Upper lobe of right lung (tissue), 1 donor: Measurements from ENCODE around the gene REXO2. TPM values are rescaled to one million over a fixed set of nuclear protein-coding genes. Genes with fewer than 3 reads are reported as not detected.
A peak's percentile ranks its signal among the peaks of the same experiment; 100 is the strongest.

Source experiments
- ATAC-seq: fragments of 200-7000 bp; cut with Tn5 transposase; one replicate; pipeline ENCODE4 v1.9.1; 2020; ENCODE audit warnings: mild to moderate bottlenecking, moderate library complexity
- DNase-seq: peaks from one replicate; pipeline ENCODE4 v3.0.0-alpha.2; 2020
- H3K27ac ChIP-seq: fragments of 200-600 bp; one replicate; pipeline ENCODE4 v1.8.0; 2022
- H3K27me3 ChIP-seq: fragments of 200-600 bp; one replicate; pipeline ENCODE4 v1.8.0; 2022; ENCODE audit warnings: mild to moderate bottlenecking
- H3K36me3 ChIP-seq: fragments of 200-600 bp; one replicate; pipeline ENCODE4 v1.8.0; 2022
- H3K4me1 ChIP-seq: fragments of 200-600 bp; one replicate; pipeline ENCODE4 v1.8.0; 2022
- H3K4me3 ChIP-seq: fragments of 200-600 bp; one replicate; pipeline ENCODE4 v1.8.0; 2022; ENCODE audit warnings: mild to moderate bottlenecking
- H3K9me3 ChIP-seq: fragments of 200-600 bp; one replicate; pipeline ENCODE4 v1.8.0; 2022
- intact Hi-C: fragments of 100-400 bp; cut with DNase I; formaldehyde crosslinking; loops from one replicate; pipeline ENCODE4 v1.11.0; 2022
- long read RNA-seq: library from polyadenylated mRNA; unstranded; transcript quantifications from one replicate; pipeline ENCODE4 v2.0.0, GENCODE V29; 2021
- total RNA-seq: library from RNA; stranded (reverse); fragmentation: NEBNext Ultra II Directional; extraction: Animal tissue kit (Norgen Biotek cat#: 25700); gene quantifications from one replicate; pipeline ENCODE4 v1.2.1, GENCODE V29; 2021
- TF ChIP-seq, protein P1 (sequence below): fragments of 200-600 bp; IDR thresholded peaks from one replicate; pipeline ENCODE4 v1.8.0; 2022; ENCODE audit warnings: antibody characterized with exemption
- donor health status: DM: no; HTN: yes; CAD: no; lungs with severe emphysema.

REXO2 gene
- total RNA-seq = 78.4 TPM
- long read RNA-seq, transcript REXO2-220 (7 exons, 1,158 nt) = major isoform, 72 of 79 reads
- long read RNA-seq, partial matches to known transcripts = 1 of 79 reads
- long read RNA-seq, other reads (novel, unspliced or antisense) = 3 of 79 reads

DNA sequence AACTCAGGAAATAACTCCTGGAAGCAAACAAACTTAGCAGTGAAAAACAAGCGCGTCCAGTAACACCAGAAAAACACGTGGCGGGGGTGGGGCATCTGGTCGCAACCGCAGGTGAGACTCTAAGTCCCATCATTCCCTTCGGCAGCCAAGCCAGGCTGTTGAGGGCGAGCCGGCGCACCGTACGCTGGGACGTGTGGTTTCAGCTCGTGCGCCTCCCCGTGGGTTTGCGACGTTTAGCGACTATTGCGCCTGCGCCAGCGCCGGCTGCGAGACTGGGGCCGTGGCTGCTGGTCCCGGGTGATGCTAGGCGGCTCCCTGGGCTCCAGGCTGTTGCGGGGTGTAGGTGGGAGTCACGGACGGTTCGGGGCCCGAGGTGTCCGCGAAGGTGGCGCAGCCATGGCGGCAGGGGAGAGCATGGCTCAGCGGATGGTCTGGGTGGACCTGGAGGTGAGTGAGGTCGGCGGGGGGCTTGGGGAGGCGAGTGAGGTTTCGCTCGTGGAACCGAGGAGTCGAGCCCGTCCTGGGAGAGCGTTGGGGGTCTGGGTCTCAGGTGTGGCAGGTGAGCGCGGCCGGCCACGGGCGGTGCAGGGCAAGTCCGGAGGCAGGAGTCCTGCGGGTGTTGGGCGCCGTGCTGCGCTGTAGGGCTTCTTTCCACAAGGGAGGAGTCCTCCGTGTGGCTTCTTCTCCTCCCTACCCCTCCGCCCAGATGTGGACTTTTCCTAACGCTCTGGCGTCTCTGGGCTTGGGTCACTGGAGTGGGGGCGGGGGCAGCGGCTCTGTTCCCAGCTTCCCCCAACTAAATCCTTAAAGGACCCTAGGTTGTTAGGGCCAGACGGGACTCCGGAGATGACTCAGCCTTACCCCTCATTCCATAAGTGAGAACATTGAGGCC, at the start of gene REXO2:
Gene REXO2, plus strand, starts transcription at position 239 of the 892 bp plus-strand sequence. Its CDS starts 62 bp downstream, at position 301.
- Histone ChIP-seq H3K36me3 (peaks cover 5% of the 10 kb centered on the region), H3K4me3 (peak within 1 kb of the TSS; percentile 85), H3K27me3 (no peaks in the 10 kb centered on the region), H3K4me1 (peaks cover 18% of the 10 kb centered on the region), H3K9me3 (no peaks in the 10 kb centered on the region), H3K27ac (peak within 1 kb of the TSS; percentile 88)
- ATAC-seq (peak; percentile 99), DNase-seq (peak; percentile 98)
- intact Hi-C loops = no loop called here
- TF ChIP-seq, protein P1, sequence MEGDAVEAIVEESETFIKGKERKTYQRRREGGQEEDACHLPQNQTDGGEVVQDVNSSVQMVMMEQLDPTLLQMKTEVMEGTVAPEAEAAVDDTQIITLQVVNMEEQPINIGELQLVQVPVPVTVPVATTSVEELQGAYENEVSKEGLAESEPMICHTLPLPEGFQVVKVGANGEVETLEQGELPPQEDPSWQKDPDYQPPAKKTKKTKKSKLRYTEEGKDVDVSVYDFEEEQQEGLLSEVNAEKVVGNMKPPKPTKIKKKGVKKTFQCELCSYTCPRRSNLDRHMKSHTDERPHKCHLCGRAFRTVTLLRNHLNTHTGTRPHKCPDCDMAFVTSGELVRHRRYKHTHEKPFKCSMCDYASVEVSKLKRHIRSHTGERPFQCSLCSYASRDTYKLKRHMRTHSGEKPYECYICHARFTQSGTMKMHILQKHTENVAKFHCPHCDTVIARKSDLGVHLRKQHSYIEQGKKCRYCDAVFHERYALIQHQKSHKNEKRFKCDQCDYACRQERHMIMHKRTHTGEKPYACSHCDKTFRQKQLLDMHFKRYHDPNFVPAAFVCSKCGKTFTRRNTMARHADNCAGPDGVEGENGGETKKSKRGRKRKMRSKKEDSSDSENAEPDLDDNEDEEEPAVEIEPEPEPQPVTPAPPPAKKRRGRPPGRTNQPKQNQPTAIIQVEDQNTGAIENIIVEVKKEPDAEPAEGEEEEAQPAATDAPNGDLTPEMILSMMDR = peak; percentile 40

DNA sequence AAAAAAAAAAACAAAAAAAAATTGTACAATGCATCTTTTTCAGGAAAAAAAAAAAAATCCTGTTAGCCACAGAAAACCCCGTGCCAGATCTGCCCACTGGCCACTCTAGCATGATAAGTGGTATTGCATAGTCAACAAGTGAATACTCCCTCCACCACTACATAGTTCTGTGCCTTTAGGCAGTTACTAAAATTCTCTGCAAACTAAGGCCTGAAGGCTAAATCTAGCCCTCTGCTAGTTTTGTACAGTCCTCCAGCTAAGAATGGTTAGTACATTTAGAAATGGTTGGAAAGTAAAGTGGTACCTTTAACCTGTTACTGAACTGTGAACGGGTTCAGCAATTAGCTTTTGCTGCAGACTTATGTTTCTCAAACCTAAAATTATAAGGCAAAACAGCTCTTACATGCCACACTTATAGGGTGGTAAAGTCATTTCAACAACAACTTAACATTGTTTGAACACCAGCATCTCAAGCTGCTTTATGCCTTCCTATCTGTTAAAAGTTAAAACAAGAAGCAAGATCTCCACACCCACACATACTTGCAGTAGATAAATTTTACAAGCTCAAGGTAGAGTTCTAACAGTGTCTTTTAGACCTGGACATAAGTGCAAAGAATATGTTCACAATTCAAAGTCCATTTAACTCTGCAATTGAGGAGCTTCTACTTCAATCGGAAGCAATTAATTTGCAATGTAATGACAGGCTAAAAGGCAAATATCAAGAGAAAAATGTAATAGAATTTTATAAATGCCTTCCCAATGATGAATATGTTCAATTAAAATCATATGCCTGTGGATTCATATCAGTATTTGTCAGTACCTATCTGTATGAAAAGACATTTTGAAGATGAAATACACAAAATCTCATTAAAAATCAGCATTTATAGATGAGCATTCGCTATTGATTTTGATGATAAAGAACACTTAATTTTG, 46.3 kb upstream of the REXO2 start:
- no peaks in the 10 kb centered on the region for H3K27me3 ChIP-seq
- TF ChIP-seq, protein P1 = no peak
- peaks cover 10% of the 10 kb centered on the region for H3K4me1 ChIP-seq
- no peaks in the 10 kb centered on the region for H3K9me3 ChIP-seq
- no peaks in the 10 kb centered on the region for H3K36me3 ChIP-seq
- no peak overlapping the region for H3K27ac ChIP-seq
- intact Hi-C loops = no loop called here
- no peak for ATAC-seq
- no peak overlapping the region for H3K4me3 ChIP-seq
- no peak for DNase-seq

DNA sequence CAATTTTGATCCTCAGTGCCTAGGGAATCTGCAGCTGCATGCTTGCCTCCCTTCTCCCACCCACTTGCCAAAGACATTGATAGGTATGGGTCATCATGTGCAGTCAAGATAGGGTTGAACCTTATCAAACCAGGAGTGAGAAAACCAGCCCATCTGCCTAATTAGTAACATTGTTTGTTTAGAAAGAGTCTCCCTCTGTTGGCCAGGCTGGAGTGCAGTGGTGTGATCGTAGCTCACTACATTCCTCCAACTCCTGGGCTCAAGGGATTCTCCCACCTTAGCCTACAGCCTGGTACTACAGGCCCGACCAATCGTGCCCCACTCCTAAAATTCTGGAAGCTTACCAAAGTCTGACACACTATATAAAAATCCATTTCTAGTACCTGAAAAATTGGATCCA, 43.5 kb upstream of the REXO2 start:
- ATAC-seq (no peak), DNase-seq (no peak)
- intact Hi-C loops = no loop called here
- Histone ChIP-seq H3K4me1 (peaks cover 25% of the 10 kb centered on the region), H3K27me3 (no peaks in the 10 kb centered on the region), H3K36me3 (no peaks in the 10 kb centered on the region), H3K27ac (no peak overlapping the region), H3K4me3 (no peak overlapping the region), H3K9me3 (no peaks in the 10 kb centered on the region)
- TF ChIP-seq, protein P1 = peak; percentile 19

DNA sequence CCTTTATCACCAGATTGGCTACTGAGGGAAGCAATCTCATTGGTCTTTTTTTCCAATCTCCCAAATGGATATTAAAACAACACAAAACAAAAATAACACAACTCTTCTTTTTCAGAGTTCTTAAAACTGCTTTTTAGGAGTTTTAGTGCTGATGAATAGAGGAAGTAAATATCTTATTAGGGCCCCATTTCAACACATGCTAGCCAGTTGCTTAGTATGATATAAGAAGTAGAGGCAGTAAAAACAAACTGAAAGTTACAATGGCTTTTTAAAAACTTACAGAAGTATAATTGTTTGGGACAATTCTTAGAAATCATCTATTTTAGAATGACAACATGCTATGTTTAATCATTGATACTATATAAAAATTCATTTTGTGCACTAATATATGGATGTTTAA, 42.4 kb upstream of the REXO2 start:
- H3K27me3 ChIP-seq = no peaks in the 10 kb centered on the region
- TF ChIP-seq, protein P1 = no peak
- H3K4me3 ChIP-seq = no peak overlapping the region
- intact Hi-C loops = no loop called here
- H3K9me3 ChIP-seq = no peaks in the 10 kb centered on the region
- H3K36me3 ChIP-seq = no peaks in the 10 kb centered on the region
- ATAC-seq (no peak), DNase-seq (no peak)
- H3K27ac ChIP-seq = no peak overlapping the region
- H3K4me1 ChIP-seq = peaks cover 30% of the 10 kb centered on the region

DNA sequence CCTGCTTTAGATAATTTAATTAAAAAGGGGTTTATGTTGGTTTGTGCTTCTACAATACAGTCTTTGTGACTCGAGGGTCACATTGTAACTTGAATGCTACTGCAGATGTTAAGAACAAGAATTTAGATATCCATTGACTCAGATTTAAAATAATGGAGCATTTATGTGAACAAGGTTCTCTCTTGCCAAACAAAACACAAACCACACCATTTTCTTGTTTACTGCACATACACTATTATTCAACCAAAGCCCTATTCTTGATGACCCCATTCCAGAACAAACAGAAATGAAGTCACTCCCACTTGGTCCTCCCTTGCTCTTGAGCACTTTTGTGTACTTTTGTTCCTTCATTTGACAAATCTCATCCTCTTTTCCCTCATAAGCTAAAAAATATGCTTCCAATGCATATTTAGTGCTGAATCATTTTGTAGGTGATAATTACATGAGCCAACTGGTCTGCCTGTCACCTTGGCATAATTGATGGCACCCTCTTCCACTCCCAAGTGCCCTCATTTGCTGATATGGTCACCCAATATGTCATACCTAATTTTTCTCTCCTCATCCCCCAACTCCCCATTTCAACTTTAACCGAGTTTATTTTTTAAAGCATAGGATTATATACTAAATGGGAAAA, 41.8 kb upstream of the REXO2 start:
- DNase-seq = no peak
- intact Hi-C loops = no loop called here
- no peaks in the 10 kb centered on the region for H3K27me3 ChIP-seq
- H3K4me3 ChIP-seq = no peak overlapping the region
- H3K9me3 ChIP-seq = no peaks in the 10 kb centered on the region
- no peak overlapping the region for H3K27ac ChIP-seq
- peaks cover 35% of the 10 kb centered on the region for H3K4me1 ChIP-seq
- ATAC-seq = no peak
- TF ChIP-seq, protein P1 = no peak
- H3K36me3 ChIP-seq = no peaks in the 10 kb centered on the region
